HG02588 (cell line): ENCODE measurements around the gene PANK3.
"Not testable (repeated sequence)": the region's sequence is repeated elsewhere in the genome, so short reads cannot be mapped to it uniquely, and the experiment has no call there.

ENCODE experiments used
- ATAC-seq: cut with Tn5 transposase; IDR thresholded peaks from one replicate; pipeline ENCODE4 v1.9.1; 2021; ENCODE audit warnings: mild to moderate bottlenecking, moderate library complexity; ENCODE audit not compliant: unreplicated experiment

The PANK3 gene

GRCh38 chr5:168553377-168554130 is 25.6 kb downstream of the PANK3 start:
- ATAC-seq = no peak

DNA sequence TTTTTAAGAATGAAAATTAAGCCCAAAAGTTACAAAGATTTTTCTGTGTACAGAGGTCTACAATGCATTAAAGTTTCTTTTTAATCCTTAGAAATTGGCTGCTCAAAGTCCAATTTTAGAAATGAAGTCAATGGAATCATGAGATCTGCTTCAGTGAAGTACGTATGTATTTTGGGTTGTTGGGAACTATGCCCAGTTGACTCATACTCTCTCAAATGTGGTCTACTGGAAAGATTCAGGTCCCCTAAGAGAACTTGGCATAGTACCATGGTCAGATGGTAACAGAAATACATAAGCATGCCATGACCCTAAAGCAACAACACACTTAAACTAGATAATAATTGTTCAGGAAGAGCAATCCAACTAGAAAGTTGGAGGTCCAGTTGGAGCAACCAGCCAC is 27.0 kb downstream of the PANK3 start:
- no peak for ATAC-seq

GRCh38 chr5:168550656-168551055 is 28.5 kb downstream of the PANK3 start:
- no peak for ATAC-seq

DNA sequence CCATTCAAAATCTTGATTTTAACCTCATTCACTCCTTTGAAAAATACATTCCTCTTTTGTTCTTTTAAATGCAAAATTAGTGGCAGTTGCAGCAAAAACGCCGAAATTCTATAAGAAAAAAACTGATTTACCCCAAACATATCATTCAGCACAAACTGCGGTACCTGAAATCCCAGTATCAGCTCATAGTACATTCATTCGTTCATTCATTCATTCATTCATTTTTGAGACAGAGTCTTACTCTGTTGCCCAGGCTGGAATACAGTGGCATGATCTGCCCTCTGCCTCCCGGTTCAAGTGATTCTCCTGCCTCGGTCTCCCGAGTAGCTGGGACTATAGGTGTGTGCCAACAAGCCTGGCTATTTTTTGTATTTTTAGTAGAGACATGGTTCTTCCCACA is 29.6 kb downstream of the PANK3 start:
- no peak for ATAC-seq

DNA sequence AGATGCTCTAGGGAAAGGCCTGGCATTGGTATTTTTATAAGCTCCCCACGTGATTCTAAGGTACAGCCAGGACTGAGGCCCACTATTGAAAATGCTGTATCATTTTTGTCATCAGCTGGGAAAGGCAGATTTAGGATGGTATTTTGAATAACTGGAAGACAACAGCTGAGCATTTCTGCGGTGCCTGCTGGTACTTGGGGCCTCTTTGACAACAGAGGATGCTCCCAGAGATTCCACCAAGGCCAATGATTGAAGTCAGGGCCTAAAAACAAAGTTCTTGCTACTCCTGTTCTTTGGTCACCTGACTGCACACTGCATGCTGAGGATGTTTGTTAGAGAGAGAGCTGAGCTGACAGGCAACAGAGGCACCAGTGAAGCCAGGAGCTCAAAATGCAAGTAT is 42.0 kb downstream of the PANK3 start:
- ATAC-seq = no peak

GRCh38 chr5:168534351-168534750 is 44.8 kb downstream of the PANK3 start:
- not testable (repeated sequence) for ATAC-seq

- ATAC-seq = no peak
Measured at GRCh38 chr5:168531987-168532864, 46.9 kb downstream of the PANK3 start.

DNA sequence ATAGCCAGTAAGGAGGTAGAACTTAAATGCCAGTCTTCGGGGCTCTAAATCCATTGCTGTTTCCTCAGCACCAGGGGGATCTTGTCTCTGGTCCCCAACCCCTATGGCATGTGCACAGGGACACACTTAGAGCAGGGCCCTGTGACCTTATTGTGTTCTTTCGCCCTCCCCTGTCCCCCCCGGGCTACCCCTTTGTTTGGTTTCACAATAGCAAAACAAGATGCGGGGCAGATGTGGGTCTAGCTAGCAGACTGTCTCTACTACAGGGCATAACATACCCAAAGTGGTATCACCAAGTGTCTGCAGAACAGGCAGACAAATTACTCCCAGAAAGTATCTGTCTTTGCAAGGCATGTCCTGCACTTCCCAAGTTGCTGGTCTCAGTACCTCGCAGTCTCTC is 48.0 kb downstream of the PANK3 start:
- ATAC-seq = no peak

DNA sequence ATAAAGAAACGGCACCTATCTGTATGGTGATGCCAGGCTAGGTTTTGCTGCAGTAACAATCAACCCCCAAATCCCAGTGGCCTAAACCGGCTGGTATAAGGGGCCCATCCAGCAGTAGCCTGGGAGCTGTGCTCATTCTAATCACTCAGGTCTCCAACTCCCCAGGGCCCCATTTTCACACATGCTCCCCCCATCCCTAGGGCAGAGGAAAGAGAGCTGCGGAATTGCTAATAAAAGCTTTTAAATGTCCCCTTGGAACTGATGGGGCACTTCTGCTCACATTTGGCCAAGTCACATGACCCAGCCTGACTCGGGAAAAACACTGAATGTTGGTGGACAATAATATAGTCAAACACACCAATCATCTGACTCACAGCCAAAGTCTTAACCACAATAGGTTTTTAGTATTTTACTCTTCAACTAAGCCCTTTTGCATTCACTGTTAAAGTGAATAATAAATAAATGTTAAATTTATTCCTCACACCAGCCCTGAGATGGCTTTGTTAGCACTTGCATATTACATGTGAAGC is 48.5 kb downstream of the PANK3 start:
- no peak for ATAC-seq

- ATAC-seq = no peak
Measured at GRCh38 chr5:168529374-168530234, 49.6 kb downstream of the PANK3 start.

DNA sequence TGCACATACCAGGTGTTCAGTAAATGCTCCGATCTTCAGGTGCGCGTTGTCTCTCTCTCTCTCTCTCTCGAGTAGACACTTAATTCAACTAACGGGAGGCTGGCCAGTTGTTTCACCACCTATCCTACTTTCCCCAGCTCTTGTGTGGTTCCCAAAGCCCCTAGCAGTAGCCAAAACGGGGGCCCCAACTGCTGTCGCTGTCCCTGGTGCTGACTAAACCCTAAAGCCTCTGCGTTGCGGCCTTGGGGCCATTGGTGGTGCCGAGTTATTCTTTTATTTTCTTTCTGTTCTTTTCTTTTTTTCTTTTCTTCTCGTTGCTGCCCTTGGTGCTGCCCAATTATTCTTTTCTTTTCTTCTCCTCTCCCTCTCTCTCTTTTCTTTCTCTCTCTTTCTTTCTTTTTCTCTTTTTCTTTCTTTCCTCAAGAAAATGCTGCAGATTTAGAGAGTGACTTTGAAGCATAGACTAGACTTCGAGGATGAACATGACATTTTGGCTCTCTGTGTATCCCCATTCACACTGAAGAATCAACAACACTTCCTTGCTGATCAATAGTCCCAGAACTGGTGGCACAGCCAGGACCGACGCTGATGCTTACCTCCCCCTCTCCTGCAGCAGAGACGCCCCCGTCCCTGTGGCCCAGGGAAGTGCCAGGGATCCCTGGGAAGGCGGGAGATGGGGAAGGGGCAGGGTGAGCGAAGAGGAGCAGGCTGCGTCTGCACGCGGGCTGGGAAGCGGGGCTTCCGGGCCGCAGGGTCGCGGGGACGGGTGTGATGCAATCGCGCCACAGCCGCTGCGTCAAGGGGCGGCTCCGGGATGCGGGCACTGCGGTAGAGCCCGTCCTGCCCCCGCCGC is 50.4 kb downstream of the PANK3 start, which contains the start of gene FBLL1:
Gene FBLL1 (plus strand): TSS at position 785 of the 853 bp plus-strand sequence. CDS start 200 bp downstream, outside the sequence.
- no peak for ATAC-seq

- ATAC-seq = no peak
Measured at GRCh38 chr5:168527756-168528295, 51.3 kb downstream of the PANK3 start.

DNA sequence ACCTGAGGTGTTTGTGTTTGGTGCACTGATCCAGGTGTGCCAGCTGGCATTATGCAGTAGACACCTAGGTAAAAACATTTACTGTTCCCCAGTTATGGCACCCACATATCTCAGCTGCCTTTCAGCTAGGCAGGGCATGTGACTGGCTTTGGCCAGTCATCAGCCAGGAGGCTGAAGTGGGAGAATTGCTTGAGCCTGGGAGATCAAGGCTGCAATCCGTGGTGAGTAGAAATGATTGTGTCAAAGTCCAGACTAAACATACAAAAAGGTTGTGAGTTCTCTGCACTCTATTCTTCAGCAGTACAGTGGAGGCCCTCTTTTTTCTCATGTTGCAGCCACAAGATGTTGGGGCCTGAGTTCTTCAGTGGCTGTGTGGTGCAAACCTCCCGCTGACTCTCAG is 53.3 kb downstream of the PANK3 start:
- no peak for ATAC-seq

- no peak for ATAC-seq
Measured at GRCh38 chr5:168513861-168514428, 65.2 kb downstream of the PANK3 start.

DNA sequence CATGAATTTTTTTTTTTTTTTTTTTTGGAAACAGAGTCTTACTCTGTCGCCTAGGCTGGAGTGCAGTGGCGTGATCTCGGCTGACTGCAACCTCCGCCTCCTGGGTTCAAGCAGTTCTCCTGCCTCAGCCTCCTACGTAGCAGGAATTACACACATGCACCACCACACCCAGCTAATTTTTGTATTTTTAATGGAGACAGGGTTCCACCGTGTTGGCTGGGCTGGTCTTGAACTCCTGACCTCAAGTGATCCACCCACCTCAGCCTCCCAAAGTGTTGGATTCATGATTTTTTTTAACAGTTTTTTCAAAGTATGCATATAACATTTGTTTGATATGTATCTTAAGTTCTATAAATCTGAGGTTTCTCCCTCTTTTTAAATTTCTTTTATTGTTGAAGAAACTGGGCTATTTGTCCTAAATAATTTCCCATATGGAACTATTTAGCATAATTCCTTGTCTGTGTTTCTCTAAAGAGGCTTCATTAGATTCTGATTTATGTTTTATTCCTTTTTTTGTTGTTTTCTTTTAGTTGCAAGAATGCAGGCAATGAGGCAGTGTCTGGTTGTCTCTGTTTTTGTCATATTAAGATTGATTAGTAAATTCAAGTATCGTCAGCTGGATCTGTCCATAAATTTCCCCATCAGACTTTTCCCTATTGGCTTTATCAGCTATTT is 76.5 kb downstream of the PANK3 start:
- ATAC-seq = no peak
